IMR-90 (cell line): ENCODE results near the gene RAD51B. TPM values are rescaled to one million over a fixed set of nuclear protein-coding genes. Genes with fewer than 3 reads are reported as not detected.

ENCODE experiments used
- ATAC-seq: fragments of 200-7000 bp; cut with Tn5 transposase; 2 replicates; pipeline ENCODE4 v1.9.1; 2020; ENCODE audit warnings: low read depth, mild to moderate bottlenecking, moderate library complexity
- BruUV-seq: library from RNA; stranded (reverse); fragments of 400-500 nt; replicated peaks from 2 replicates; lab custom pipeline; 2021; lab: Mats Ljungman, UMichigan
- CTCF ChIA-PET: fragments of 300-600 bp; formaldehyde crosslinking; extraction: SDS; loops from one replicate; lab custom pipeline; 2021; ENCODE audit warnings: antibody characterized with exemption; lab: Yijun Ruan, JAX
- POLR2A ChIA-PET: fragments of 300-600 bp; sonication (Branson Sonifier 250); formaldehyde crosslinking; loops from one replicate; lab custom pipeline; 2022; ENCODE audit warnings: antibody characterized with exemption; ENCODE audit not compliant: unreplicated experiment; lab: Charles Lee
- DNase-seq: peaks from one replicate; pipeline ENCODE4 v3.0.0; 2013
- H2AFZ ChIP-seq: replicated peaks from 2 replicates; pipeline ENCODE3; 2013; ENCODE audit warnings: low read length, mild to moderate bottlenecking; ENCODE audit not compliant: poor library complexity
- H2AK5ac ChIP-seq: 2 replicates; pipeline ENCODE4 v1.6.1; 2013; ENCODE audit warnings: low read depth, low read length, inconsistent platforms
- H2AK9ac ChIP-seq: replicated peaks from 2 replicates; pipeline ENCODE3; 2013; ENCODE audit warnings: mild to moderate bottlenecking, low read depth, low read length, moderate library complexity; ENCODE audit not compliant: poor library complexity
- H2BK120ac ChIP-seq: 2 replicates; pipeline ENCODE4 v1.6.1; 2013; ENCODE audit warnings: low read depth, low read length, inconsistent platforms
- H2BK15ac ChIP-seq: 3 replicates; pipeline ENCODE4 v1.6.1; 2013; ENCODE audit warnings: low read depth, low read length, inconsistent platforms
- H2BK20ac ChIP-seq: 2 replicates; pipeline ENCODE4 v1.6.1; 2013; ENCODE audit warnings: low read depth, mild to moderate bottlenecking, inconsistent platforms, low read length, moderate library complexity
- H2BK5ac ChIP-seq: 2 replicates; pipeline ENCODE4 v1.6.1; 2013; ENCODE audit warnings: mild to moderate bottlenecking, low read depth, low read length, inconsistent platforms; ENCODE audit not compliant: poor library complexity, severe bottlenecking
- H3K14ac ChIP-seq: replicated peaks from 2 replicates; pipeline ENCODE4 v1.6.1; 2013; ENCODE audit warnings: low read depth, low read length, inconsistent platforms
- H3K18ac ChIP-seq: 2 replicates; pipeline ENCODE4 v1.6.1; 2013; ENCODE audit warnings: low read depth, low read length, control low read depth
- H3K23ac ChIP-seq: 2 replicates; pipeline ENCODE4 v1.6.1; 2013; ENCODE audit warnings: low read depth, low read length, inconsistent platforms
- H3K27ac ChIP-seq: 2 replicates; pipeline ENCODE4 v1.5.1; 2013; ENCODE audit warnings: mild to moderate bottlenecking, control low read depth, low read length; ENCODE audit not compliant: insufficient read depth
- H3K27me3 ChIP-seq: 2 replicates; pipeline ENCODE4 v1.6.1; 2013; ENCODE audit warnings: low read length; ENCODE audit not compliant: control insufficient read depth, insufficient read depth
- H3K36me3 ChIP-seq: 2 replicates; pipeline ENCODE4 v1.6.1; 2013; ENCODE audit warnings: low read length, mixed read lengths; ENCODE audit not compliant: control insufficient read depth, insufficient read depth
- H3K4ac ChIP-seq: 2 replicates; pipeline ENCODE4 v1.6.1; 2013; ENCODE audit warnings: low read depth, low read length, inconsistent platforms
- H3K4me1 ChIP-seq: 2 replicates; pipeline ENCODE4 v1.6.1; 2013; ENCODE audit warnings: low read length, mixed read lengths; ENCODE audit not compliant: control insufficient read depth, insufficient read depth
- H3K4me2 ChIP-seq: 2 replicates; pipeline ENCODE4 v1.6.1; 2013; ENCODE audit warnings: low read depth, mild to moderate bottlenecking, control low read depth, low read length, moderate library complexity
- H3K4me3 ChIP-seq: 2 replicates; pipeline ENCODE4 v1.5.1; 2013; ENCODE audit warnings: low read depth, mild to moderate bottlenecking, control low read depth, low read length, moderate library complexity; ENCODE audit not compliant: insufficient read depth
- H3K56ac ChIP-seq: 2 replicates; pipeline ENCODE4 v1.6.1; 2013; ENCODE audit warnings: low read length, inconsistent platforms; ENCODE audit not compliant: insufficient read depth; ENCODE audit errors: extremely low read depth
- H3K79me1 ChIP-seq, 2 experiments: 2 replicates each; pipeline ENCODE4 v1.6.1; 2013; ENCODE audit warnings: low read length in 2 of 2, inconsistent platforms in 1 of 2, low read depth in 1 of 2
- H3K9ac ChIP-seq: 2 replicates; pipeline ENCODE4 v1.6.1; 2013; ENCODE audit warnings: low read depth, low read length, control low read depth
- H3K9me1 ChIP-seq: 2 replicates; pipeline ENCODE4 v1.6.1; 2013; ENCODE audit warnings: low read length, inconsistent platforms; ENCODE audit not compliant: insufficient read depth
- H3K9me3 ChIP-seq: 2 replicates; pipeline ENCODE4 v1.6.1; 2013; ENCODE audit warnings: low read length; ENCODE audit not compliant: control insufficient read depth, insufficient read depth
- H4K20me1 ChIP-seq: 2 replicates; pipeline ENCODE4 v1.6.1; 2013; ENCODE audit warnings: low read length, inconsistent platforms; ENCODE audit not compliant: insufficient read depth
- H4K5ac ChIP-seq: 2 replicates; pipeline ENCODE4 v1.6.1; 2013; ENCODE audit warnings: mild to moderate bottlenecking, low read depth, low read length, control low read depth
- H4K8ac ChIP-seq, 2 experiments: 2 replicates each; pipeline ENCODE4 v1.6.1; 2013; ENCODE audit warnings: low read depth in 2 of 2, low read length in 2 of 2, control low read depth in 1 of 2, inconsistent platforms in 1 of 2
- H4K91ac ChIP-seq: 2 replicates; pipeline ENCODE4 v1.6.1; 2013; ENCODE audit warnings: low read depth, low read length, inconsistent platforms; ENCODE audit not compliant: insufficient read depth
- CEBPB ChIP-seq: IDR thresholded peaks from 2 replicates; pipeline ENCODE4 v1.6.1; 2012; ENCODE audit warnings: low read depth, low read length, improper control_type of control experiment
- ELK1 ChIP-seq: fragments of 150-350 bp; IDR thresholded peaks from 2 replicates; pipeline ENCODE4 v1.6.1; 2016; ENCODE audit warnings: low read depth, mild to moderate bottlenecking, low read length, moderate library complexity, borderline replicate concordance
- MXI1 ChIP-seq: IDR thresholded peaks from 2 replicates; pipeline ENCODE4 v1.6.1; 2012; ENCODE audit warnings: low read depth, mild to moderate bottlenecking, low read length, moderate library complexity, borderline replicate concordance
- POLR2A ChIP-seq: IDR thresholded peaks from 2 replicates; pipeline ENCODE4 v1.6.1; 2012; ENCODE audit warnings: mild to moderate bottlenecking, low read depth, low read length
- RAD21 ChIP-seq: IDR thresholded peaks from 2 replicates; pipeline ENCODE4 v1.6.1; 2012; ENCODE audit warnings: low read length, improper control_type of control experiment
- WGBS, 2 experiments: methylation state at CpG; one replicate each; pipeline versions ENCODE4 v1.1.5 to v1.1.7; 2013; ENCODE audit warnings: missing lambda C conversion rate in 2 of 2; ENCODE audit not compliant: insufficient read length in 1 of 2; ENCODE audit errors: extremely low coverage in 2 of 2; 5-methylcytosine and 5-hydroxymethylcytosine counted together
- dilution Hi-C: fragments of 300-500 bp; cut with HindIII; formaldehyde crosslinking; loops from one replicate; pipeline ENCODE4 v1.14.3; 2018; ENCODE audit warnings: low sequenced_read_pairs; ENCODE audit not compliant: unreplicated experiment
- in situ Hi-C: fragments of 300-500 bp; cut with MboI; formaldehyde crosslinking; loops from 3 replicates; pipeline ENCODE4 v1.14.3; 2019; ENCODE audit warnings: low sequenced_read_pairs, inconsistent platforms, mixed read lengths
- intact Hi-C: fragments of 100-400 bp; cut with micrococcal nuclease; formaldehyde crosslinking; loops from 2 replicates; pipeline ENCODE4 v1.10.0; 2022
- polyA plus RNA-seq, 3 experiments: library from polyadenylated mRNA; depleted of rRNA; stranded (reverse); fragments of >200 nt; gene quantifications; 2 replicates each; pipeline ENCODE4 v1.2.3, GENCODE V29; 2012; ENCODE audit warnings: low replicate concordance in 1 of 3
- total RNA-seq: library from RNA; depleted of rRNA; stranded (reverse); fragments of >200 nt; gene quantifications from 2 replicates; pipeline ENCODE4 v1.2.3, GENCODE V29; 2012

The RAD51B gene
- total and polyA plus RNA-seq, 2 of the 4 experiments (the other 2 are of a cell fraction), result 5.1 to 18.8 TPM

DNA sequence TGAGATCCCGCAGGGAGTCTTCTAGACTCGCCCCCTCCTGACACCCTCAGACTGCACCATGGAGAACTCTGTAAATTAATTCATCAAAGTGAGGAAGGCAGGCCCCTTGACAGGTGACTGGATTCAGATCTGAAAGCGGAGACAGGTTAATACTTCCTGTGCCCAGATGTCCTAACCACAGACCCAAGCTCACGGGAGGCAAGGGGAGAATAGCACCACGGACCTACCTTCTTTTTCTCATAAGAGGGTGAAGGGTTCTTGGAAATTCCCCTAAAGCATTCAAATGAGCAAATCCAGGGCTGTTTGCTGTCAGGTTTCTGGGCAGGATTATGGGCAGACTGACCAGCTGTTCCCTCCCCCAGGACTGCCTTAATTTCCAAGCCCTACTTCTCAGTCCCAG, 803.3 kb downstream of the RAD51B start:
- dilution Hi-C loops, result no loop called here
- H3K56ac ChIP-seq, result no peak overlapping the region
- H4K5ac ChIP-seq, result no peak overlapping the region
- H2AFZ ChIP-seq, result no peak overlapping the region
- no peaks in the 10 kb centered on the region for H4K20me1 ChIP-seq
- H2BK20ac ChIP-seq, result no peak overlapping the region
- DNase-seq (no peak), ATAC-seq (no peak)
- H4K8ac ChIP-seq, result no peak overlapping the region
- no peak overlapping the region for H3K9ac ChIP-seq
- intact Hi-C loops, result no loop called here
- TF ChIP-seq ELK1, result no peak
- TF ChIP-seq RAD21, result no peak
- TF ChIP-seq MXI1, result no peak
- TF ChIP-seq POLR2A, result no peak
- no peak for TF ChIP-seq CEBPB
- no peak overlapping the region for H3K18ac ChIP-seq
- H2BK120ac ChIP-seq, result no peak overlapping the region
- WGBS, 2 experiments, result no CpG with 5 or more reads among the region's 5 CpGs
- no peak overlapping the region for H2BK5ac ChIP-seq
- in situ Hi-C loops, result no loop called here
- no peak overlapping the region for H2AK9ac ChIP-seq
- no peaks in the 10 kb centered on the region for H3K36me3 ChIP-seq
- H2BK15ac ChIP-seq, result peak overlapping the region; percentile 38; the same call in 1 of the 3 replicates
- no TSS peak for BruUV-seq
- H3K4me2 ChIP-seq, result no peak overlapping the region
- CTCF ChIA-PET, result no interaction called here
- H3K9me1 ChIP-seq, result peaks cover 8% of the 10 kb centered on the region; the same call in 1 of the 2 replicates
- H3K27me3 ChIP-seq, result no peaks in the 10 kb centered on the region
- H3K4me3 ChIP-seq, result no peak overlapping the region
- no peak overlapping the region for H3K27ac ChIP-seq
- H3K9me3 ChIP-seq, result peaks cover 2% of the 10 kb centered on the region
- H4K91ac ChIP-seq, result no peak overlapping the region
- H3K23ac ChIP-seq, result no peak overlapping the region
- POLR2A ChIA-PET, result no interaction called here
- peaks cover 9% of the 10 kb centered on the region; the same call in 1 of the 2 replicates for H3K4me1 ChIP-seq
- H3K4ac ChIP-seq, result 0 out of 2 replicates have a peak overlapping the region, but pooled peaks have one; percentile 44
- no peak overlapping the region for H2AK5ac ChIP-seq
- H3K14ac ChIP-seq, result no peak overlapping the region
- H3K79me1 ChIP-seq, result no peaks in the 10 kb centered on the region
